ENCODE measurements around the gene NRG3. TPM values are rescaled to one million over a fixed set of nuclear protein-coding genes. Genes with fewer than 3 reads are reported as not detected.

The NRG3 gene
- total and polyA plus RNA-seq, 2 of the 8 experiments (the other 6 are each of a cell fraction or from before 2014, with no cell fraction given): 4.2 to 5.0 TPM

DNA sequence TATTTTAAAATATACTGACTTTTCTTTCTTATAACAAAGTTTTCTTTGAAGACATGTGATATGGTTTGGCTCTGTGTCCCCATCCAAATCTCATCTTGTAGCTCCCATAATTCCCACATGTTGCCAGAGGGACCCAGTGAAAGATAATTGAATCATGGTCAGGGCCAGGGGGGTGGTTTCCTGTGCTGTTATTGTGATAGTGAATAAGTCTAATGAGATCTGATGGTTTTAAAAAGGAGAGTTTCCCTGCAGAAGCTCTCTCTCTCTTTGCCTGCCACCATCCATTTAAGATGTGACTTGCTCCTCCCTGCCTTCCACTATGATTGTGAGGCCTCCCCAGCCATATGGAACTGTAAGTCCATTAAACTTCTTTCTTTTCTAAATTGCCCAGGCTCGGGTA is 768.1 kb downstream of the NRG3 start:
- H3K9ac ChIP-seq (replicated peaks in 1 of 4; ENCODE audit: extremely low read depth in 1 of 4, low read depth in 3 of 4, low read length in 3 of 4): no peak overlapping the region
- H3K27ac ChIP-seq (ENCODE audit: low read depth, low read length): no peak overlapping the region
- no peaks in the 10 kb centered on the region for H4K20me1 ChIP-seq (replicated peaks in 1 of 2; ENCODE audit: control insufficient read depth in 1 of 2, insufficient read depth in 2 of 2, low read length in 2 of 2)
- H3K23me2 ChIP-seq (ENCODE audit: low read depth, low read length): no peaks in the 10 kb centered on the region
- no peaks in the 10 kb centered on the region for H3K79me2 ChIP-seq (ENCODE audit: control insufficient read depth in 1 of 2, insufficient read depth in 2 of 2, low read length in 2 of 2)
- no peak overlapping the region for H2BK12ac ChIP-seq (ENCODE audit: low read depth, low read length)
- H3K27me3 ChIP-seq (replicated peaks in 1 of 4; ENCODE audit: control insufficient read depth in 3 of 4, extremely low read depth in 1 of 4, insufficient read depth in 3 of 4, low read length in 3 of 4): no peaks in the 10 kb centered on the region
- DNase-seq (ENCODE audit: low read depth in 1 of 2, low spot score in 2 of 2) (no peak), FAIRE-seq (no peak)
- POLR2A ChIA-PET (ENCODE audit: partially characterized antibody): interaction anchor here (1.0 kb wide), 1 partner anchor 14 kb away, joined by 3 read pairs; no protein-coding TSS in a partner anchor
- no peak overlapping the region for H3K23ac ChIP-seq (ENCODE audit: insufficient read length)
- CTCF ChIA-PET (ENCODE audit: partially characterized antibody): no interaction called here
- H3K4me3 ChIP-seq (ENCODE audit: extremely low read depth in 1 of 4, insufficient read depth in 2 of 4, low read depth in 3 of 4, low read length in 4 of 4): no peak overlapping the region
- H4K8ac ChIP-seq (ENCODE audit: extremely low read depth, insufficient read depth, low read length): no peak overlapping the region
- peaks cover 0 to 3% (median 1%) of the 10 kb centered on the region in 4 experiments; a peak in 2 of 7 replicates for H3K4me1 ChIP-seq (replicated peaks in 1 of 4; ENCODE audit: control insufficient read depth in 3 of 4, insufficient read depth in 4 of 4, low read length in 3 of 4)
- H3K4ac ChIP-seq (replicated peaks; ENCODE audit: insufficient read length, low read depth, low read length): no peak overlapping the region
- no peak overlapping the region for H2BK5ac ChIP-seq (ENCODE audit: low read depth, low read length)
- H4K91ac ChIP-seq (replicated peaks; ENCODE audit: insufficient read length, low read length): no peak overlapping the region
- no peak overlapping the region for H2BK20ac ChIP-seq (ENCODE audit: low read length)
- H4K5ac ChIP-seq (ENCODE audit: insufficient read length, low read depth, low read length): no peak overlapping the region
- H2BK120ac ChIP-seq (replicated peaks; ENCODE audit: low read depth, low read length): no peak overlapping the region
- no peaks in the 10 kb centered on the region for H3K79me1 ChIP-seq (ENCODE audit: low read depth, low read length)
- H3K36me3 ChIP-seq (ENCODE audit: control insufficient read depth in 2 of 4, insufficient read depth in 4 of 4, low read length in 3 of 4): no peaks in the 10 kb centered on the region
- H3K14ac ChIP-seq (ENCODE audit: insufficient read length): no peak overlapping the region
- no peak overlapping the region for H3K56ac ChIP-seq (replicated peaks; ENCODE audit: insufficient read length, low read depth, low read length)
- WGBS, 2 experiments (ENCODE audit: extremely low coverage in 1 of 2, insufficient coverage in 1 of 2, insufficient read length in 1 of 2, insufficient replicate concordance in 2 of 2, low coverage in 1 of 2, low lambda C conversion rate in 2 of 2, missing lambda C conversion rate in 1 of 2): 89% methylated on average over 1 of the region's 1 CpG; no CpG with 5 or more reads in 1 of the 2 experiments
- no peaks in the 10 kb centered on the region for H3K9me3 ChIP-seq (ENCODE audit: insufficient read depth in 2 of 2, low read depth in 1 of 2, low read length in 1 of 2)
- H2AK5ac ChIP-seq (ENCODE audit: low read depth, low read length): no peak overlapping the region
- H3K4me2 ChIP-seq (ENCODE audit: insufficient read depth in 1 of 2, low read depth in 2 of 2, low read length in 2 of 2): no peak overlapping the region
- H3K18ac ChIP-seq (ENCODE audit: extremely low read depth, low read length): no peak overlapping the region
- H2BK15ac ChIP-seq (ENCODE audit: low read length): no peak overlapping the region
- H2AFZ ChIP-seq (ENCODE audit: low read length): no peak overlapping the region
- TF ChIP-seq RBBP5 (IDR thresholded peaks at IDR 0.05; ENCODE audit: borderline replicate concordance, low read depth, low read length) (no peak), CHD1 (IDR thresholded peaks at IDR 0.05; ENCODE audit: low read depth, low read length) (no peak), RAD21 (IDR thresholded peaks at IDR 0.05 in 1 of 2, conservative IDR thresholded peaks at IDR 0.05 in 1 of 2; ENCODE audit: low read depth in 2 of 2, low read length in 2 of 2) (no peak), SP1 (IDR thresholded peaks at IDR 0.05; ENCODE audit: low read depth, low read length) (no peak), PHF8 (conservative IDR thresholded peaks at IDR 0.05; ENCODE audit: low read depth, low read length) (no peak), SP2 (IDR thresholded peaks at IDR 0.05; ENCODE audit: low read length) (no peak), MAFK (IDR thresholded peaks at IDR 0.05; ENCODE audit: low read depth, low read length) (no peak), CBX5 (IDR thresholded peaks at IDR 0.05; ENCODE audit: low read depth, low read length) (no peak), SUZ12 (IDR thresholded peaks at IDR 0.05; ENCODE audit: low read length) (no peak), POLR2AphosphoS5 (IDR thresholded peaks at IDR 0.05; ENCODE audit: low read depth, low read length) (no peak)
- TF ChIP-seq, protein P1, sequence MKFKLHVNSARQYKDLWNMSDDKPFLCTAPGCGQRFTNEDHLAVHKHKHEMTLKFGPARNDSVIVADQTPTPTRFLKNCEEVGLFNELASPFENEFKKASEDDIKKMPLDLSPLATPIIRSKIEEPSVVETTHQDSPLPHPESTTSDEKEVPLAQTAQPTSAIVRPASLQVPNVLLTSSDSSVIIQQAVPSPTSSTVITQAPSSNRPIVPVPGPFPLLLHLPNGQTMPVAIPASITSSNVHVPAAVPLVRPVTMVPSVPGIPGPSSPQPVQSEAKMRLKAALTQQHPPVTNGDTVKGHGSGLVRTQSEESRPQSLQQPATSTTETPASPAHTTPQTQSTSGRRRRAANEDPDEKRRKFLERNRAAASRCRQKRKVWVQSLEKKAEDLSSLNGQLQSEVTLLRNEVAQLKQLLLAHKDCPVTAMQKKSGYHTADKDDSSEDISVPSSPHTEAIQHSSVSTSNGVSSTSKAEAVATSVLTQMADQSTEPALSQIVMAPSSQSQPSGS (IDR thresholded peaks at IDR 0.05; ENCODE audit: low read length): no peak
- TF ChIP-seq, protein P2, sequence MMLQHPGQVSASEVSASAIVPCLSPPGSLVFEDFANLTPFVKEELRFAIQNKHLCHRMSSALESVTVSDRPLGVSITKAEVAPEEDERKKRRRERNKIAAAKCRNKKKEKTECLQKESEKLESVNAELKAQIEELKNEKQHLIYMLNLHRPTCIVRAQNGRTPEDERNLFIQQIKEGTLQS (IDR thresholded peaks at IDR 0.05; ENCODE audit: insufficient read depth, low read depth, low read length): no peak
